ENCODE measurements around the gene EEFSEC.

EEFSEC gene

GRCh38 chr3:128378631-128379347 is 225.5 kb downstream of the EEFSEC start:
- no peak for DNase-seq

- DNase-seq, result no peak
Observed at GRCh38 chr3:128379367-128380160, 226.3 kb downstream of the EEFSEC start.

GRCh38 chr3:128380295-128380694 is 227.0 kb downstream of the EEFSEC start:
- no peak for DNase-seq

GRCh38 chr3:128380719-128381118 is 227.4 kb downstream of the EEFSEC start:
- DNase-seq, result no peak

GRCh38 chr3:128381609-128382008 is 228.3 kb downstream of the EEFSEC start:
- no peak for DNase-seq

GRCh38 chr3:128382221-128382807 is 229.0 kb downstream of the EEFSEC start:
- no peak for DNase-seq

GRCh38 chr3:128383316-128384235 is 230.3 kb downstream of the EEFSEC start:
- peak in 2 of 3 experiments; percentile 66 to 84 for DNase-seq

GRCh38 chr3:128385080-128385832 is 232.0 kb downstream of the EEFSEC start:
- DNase-seq, result no peak

- no peak for DNase-seq
Observed at GRCh38 chr3:128388932-128389331, 235.7 kb downstream of the EEFSEC start.

GRCh38 chr3:128390867-128391266 is 237.6 kb downstream of the EEFSEC start:
- no peak for DNase-seq

- no peak for DNase-seq
Observed at GRCh38 chr3:128392021-128392420, 238.7 kb downstream of the EEFSEC start.

- no peak for DNase-seq
Observed at GRCh38 chr3:128392818-128393544, 239.7 kb downstream of the EEFSEC start.

- no peak for DNase-seq
Observed at GRCh38 chr3:128394033-128394432, 240.8 kb downstream of the EEFSEC start.

- DNase-seq, result no peak
Observed at GRCh38 chr3:128395046-128395445, 241.8 kb downstream of the EEFSEC start.

GRCh38 chr3:128395500-128396162 is 242.3 kb downstream of the EEFSEC start:
- no peak for DNase-seq

- no peak for DNase-seq
Observed at GRCh38 chr3:128397484-128397883, 244.2 kb downstream of the EEFSEC start.

- no peak for DNase-seq
Observed at GRCh38 chr3:128398586-128398985, 245.3 kb downstream of the EEFSEC start.

GRCh38 chr3:128399221-128399915 is 246.1 kb downstream of the EEFSEC start:
- no peak for DNase-seq

- no peak for DNase-seq
Observed at GRCh38 chr3:128400671-128401070, 247.4 kb downstream of the EEFSEC start.

GRCh38 chr3:128402319-128402718 is 249.0 kb downstream of the EEFSEC start:
- DNase-seq, result no peak

All from NCI-H1417 (cell line).